Fibroblast of lung (primary cell): ENCODE results near the gene DPYD. TPM values are rescaled to one million over a fixed set of nuclear protein-coding genes. Genes with fewer than 3 reads are reported as not detected.

ENCODE experiments used
- DNase-seq, 2 donors: peaks; one replicate each; pipeline versions ENCODE4 v3.0.0 to v3.0.0-alpha.2; 2010; ENCODE audit warnings: low read depth in 2 of 2
- H2AFZ ChIP-seq: 2 replicates; pipeline ENCODE4 v1.5.1; 2012; ENCODE audit warnings: low read length, control low read depth, inconsistent platforms
- H3K27ac ChIP-seq: 2 replicates; pipeline ENCODE4 v1.5.1; 2011; ENCODE audit warnings: low read length, control low read depth; ENCODE audit not compliant: insufficient read depth
- H3K27me3 ChIP-seq: 2 replicates; pipeline ENCODE4 v1.5.1; 2011; ENCODE audit warnings: mild to moderate bottlenecking, low read length; ENCODE audit not compliant: control insufficient read depth, insufficient read depth
- H3K36me3 ChIP-seq: 2 replicates; pipeline ENCODE4 v1.5.1; 2011; ENCODE audit warnings: low read length; ENCODE audit not compliant: control insufficient read depth, insufficient read depth
- H3K4me1 ChIP-seq: 2 replicates; pipeline ENCODE4 v1.5.1; 2011; ENCODE audit warnings: low read length; ENCODE audit not compliant: control insufficient read depth, insufficient read depth; ENCODE audit errors: extremely low read depth
- H3K4me2 ChIP-seq: 2 replicates; pipeline ENCODE4 v1.5.1; 2011; ENCODE audit warnings: low read length, control low read depth; ENCODE audit not compliant: insufficient read depth; ENCODE audit errors: extremely low read depth
- H3K4me3 ChIP-seq, 4 experiments: fragments of 200-600 bp in 1 of 4; sonication (generic) in 1 of 4; replicated peaks in 1 of 4; 2 replicates each; pipeline ENCODE4 v1.5.1; 2011 to 2016; ENCODE audit warnings: low read length in 4 of 4, low read depth in 3 of 4, mild to moderate bottlenecking in 3 of 4, control low read depth in 2 of 4, inconsistent platforms in 1 of 4, mixed read lengths in 1 of 4; ENCODE audit not compliant: insufficient read depth in 1 of 4; ENCODE audit errors: control extremely low read depth in 1 of 4
- H3K79me2 ChIP-seq: 2 replicates; pipeline ENCODE4 v1.5.1; 2012; ENCODE audit warnings: mild to moderate bottlenecking, low read length, inconsistent platforms; ENCODE audit not compliant: control insufficient read depth, insufficient read depth
- H3K9ac ChIP-seq: 2 replicates; pipeline ENCODE4 v1.5.1; 2011; ENCODE audit warnings: mild to moderate bottlenecking, low read length, control low read depth; ENCODE audit not compliant: insufficient read depth
- H3K9me3 ChIP-seq: 2 replicates; pipeline ENCODE4 v1.5.1; 2012; ENCODE audit warnings: low read depth, low read length; ENCODE audit not compliant: control insufficient read depth, insufficient read depth
- H4K20me1 ChIP-seq: 2 replicates; pipeline ENCODE4 v1.5.1; 2011; ENCODE audit warnings: low read length; ENCODE audit not compliant: control insufficient read depth, insufficient read depth; ENCODE audit errors: extremely low read depth
- CTCF ChIP-seq, 2 donors: IDR thresholded peaks in 1 of 2; conservative IDR thresholded peaks in 1 of 2; 1 replicate in 1 of 2; 2 replicates in 1 of 2; pipeline ENCODE4 v1.5.1; 2011 to 2012; ENCODE audit warnings: low read length in 2 of 2, control low read depth in 1 of 2, inconsistent platforms in 1 of 2, low read depth in 1 of 2, mild to moderate bottlenecking in 1 of 2
- EZH2 ChIP-seq: IDR thresholded peaks from 2 replicates; pipeline ENCODE4 v1.5.1; 2012; ENCODE audit warnings: low read length, control low read depth, mild to moderate bottlenecking; ENCODE audit errors: missing control alignments
- polyA plus RNA-seq, 2 donors: library from polyadenylated mRNA; depleted of rRNA in 1 of 2; stranded (reverse) in 1 of 2; unstranded in 1 of 2; fragments of >200 nt; gene quantifications; 2 replicates each; pipeline ENCODE4 v1.2.1, GENCODE V29; 2011 to 2012; ENCODE audit warnings: missing spikeins in 1 of 2
- total RNA-seq: library from RNA; depleted of rRNA; stranded (reverse); fragments of >200 nt; gene quantifications from 2 replicates; pipeline ENCODE4 v1.2.1, GENCODE V29; 2014

Gene DPYD
- total and polyA plus RNA-seq, 2 donors (not counting 1 experiment from before 2014, with no cell fraction given): 32.0 to 63.1 TPM

DNA sequence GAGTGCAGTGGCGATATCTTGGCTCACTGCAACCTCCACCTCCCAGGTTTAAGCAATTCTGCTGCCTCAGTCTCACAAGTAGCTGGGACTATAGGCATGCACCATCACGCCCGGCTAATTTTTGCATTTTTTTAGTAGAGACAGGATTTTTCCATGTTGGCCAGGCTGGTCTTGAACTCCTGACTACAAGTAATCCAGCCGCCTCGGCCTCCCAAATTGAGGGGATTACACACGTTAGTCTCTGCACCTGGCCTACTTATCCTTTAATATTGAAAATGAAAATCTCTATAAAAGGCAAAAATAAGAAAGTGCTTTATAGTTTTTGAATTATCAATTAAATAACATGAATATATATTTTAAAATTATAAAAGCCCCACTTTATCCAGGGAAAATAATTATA lies 190.6 kb downstream of the DPYD start:
- H3K4me2 ChIP-seq: no peak overlapping the region
- no peaks in the 10 kb centered on the region for H3K36me3 ChIP-seq
- no peak for DNase-seq
- TF ChIP-seq CTCF (conservative IDR thresholded peaks at IDR 0.05 in 1 of 2, IDR thresholded peaks at IDR 0.05 in 1 of 2; ENCODE audit: low read depth in 1 of 2, low read length in 2 of 2): no peak
- H2AFZ ChIP-seq: no peak overlapping the region
- H3K9ac ChIP-seq: no peak overlapping the region
- H3K27ac ChIP-seq: no peak overlapping the region
- H3K79me2 ChIP-seq: no peaks in the 10 kb centered on the region
- no peaks in the 10 kb centered on the region for H3K4me1 ChIP-seq
- H4K20me1 ChIP-seq: no peaks in the 10 kb centered on the region
- H3K9me3 ChIP-seq: no peaks in the 10 kb centered on the region
- H3K27me3 ChIP-seq: no peaks in the 10 kb centered on the region
- H3K4me3 ChIP-seq: no peak overlapping the region

DNA sequence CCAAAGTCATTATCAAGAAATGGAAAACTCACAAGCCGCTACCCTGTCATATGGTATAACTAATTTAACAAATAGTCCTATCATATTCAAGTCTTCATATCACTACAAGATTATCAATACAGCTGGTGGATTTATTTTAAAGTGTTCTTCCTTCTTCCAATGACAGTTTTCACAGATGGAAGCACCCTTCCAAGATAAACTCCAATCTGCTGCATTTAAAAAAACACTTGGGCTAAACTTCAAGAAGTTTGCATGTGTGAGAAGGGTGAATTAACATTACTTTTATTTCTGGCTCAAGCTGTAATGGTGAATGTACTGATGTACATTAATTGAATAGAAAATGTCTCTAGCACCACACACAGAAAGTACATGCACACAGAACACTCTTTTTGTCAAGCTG lies 192.4 kb downstream of the DPYD start:
- TF ChIP-seq EZH2 (no peak), CTCF (conservative IDR thresholded peaks at IDR 0.05 in 1 of 2, IDR thresholded peaks at IDR 0.05 in 1 of 2; ENCODE audit: low read depth in 1 of 2, low read length in 2 of 2) (no peak)
- no peak overlapping the region for H3K9ac ChIP-seq
- H3K4me1 ChIP-seq: no peaks in the 10 kb centered on the region
- no peaks in the 10 kb centered on the region for H3K27me3 ChIP-seq
- no peak overlapping the region for H3K27ac ChIP-seq
- no peak for DNase-seq
- H3K4me3 ChIP-seq: no peak overlapping the region
- H3K9me3 ChIP-seq: no peaks in the 10 kb centered on the region
- no peaks in the 10 kb centered on the region for H3K79me2 ChIP-seq
- no peak overlapping the region for H2AFZ ChIP-seq
- H3K36me3 ChIP-seq: no peaks in the 10 kb centered on the region
- H4K20me1 ChIP-seq: no peaks in the 10 kb centered on the region
- H3K4me2 ChIP-seq: no peak overlapping the region

DNA sequence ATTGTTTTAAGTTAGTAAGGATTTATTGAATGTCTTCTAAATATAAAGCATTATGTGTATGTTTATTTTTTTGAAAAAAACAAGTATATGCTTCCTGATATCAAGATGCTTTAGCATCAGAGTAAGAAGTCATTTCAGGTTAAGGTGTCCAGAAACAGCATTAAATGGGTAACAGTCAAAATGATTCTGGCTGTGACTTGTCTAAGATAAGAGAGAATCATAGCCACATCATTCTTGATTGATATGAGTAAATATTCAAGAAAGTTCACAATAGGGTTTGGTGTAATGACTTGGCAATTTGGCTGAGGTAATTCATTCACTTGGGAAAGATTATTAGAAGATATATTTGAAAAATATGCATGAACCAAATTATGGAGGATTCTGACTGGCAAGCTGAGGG lies 193.8 kb downstream of the DPYD start:
- H3K9me3 ChIP-seq: no peaks in the 10 kb centered on the region
- no peaks in the 10 kb centered on the region for H4K20me1 ChIP-seq
- no peak for DNase-seq
- H3K36me3 ChIP-seq: no peaks in the 10 kb centered on the region
- no peak overlapping the region for H3K4me2 ChIP-seq
- no peak overlapping the region for H3K9ac ChIP-seq
- H3K79me2 ChIP-seq: no peaks in the 10 kb centered on the region
- H3K4me3 ChIP-seq: no peak overlapping the region
- no peak for TF ChIP-seq CTCF (conservative IDR thresholded peaks at IDR 0.05 in 1 of 2, IDR thresholded peaks at IDR 0.05 in 1 of 2; ENCODE audit: low read depth in 1 of 2, low read length in 2 of 2)
- no peak overlapping the region for H2AFZ ChIP-seq
- H3K27ac ChIP-seq: no peak overlapping the region
- H3K4me1 ChIP-seq: no peaks in the 10 kb centered on the region
- H3K27me3 ChIP-seq: no peaks in the 10 kb centered on the region
